OCI-LY1 (cell line): ENCODE results near the gene GFOD2.

Experiments used
- H2AFZ ChIP-seq: fragments of 200-600 bp; sonication (generic), shearing (Covaris generic); 2 replicates; pipeline ENCODE4 v1.6.0; 2014; ENCODE audit warnings: antibody characterized with exemption, mild to moderate bottlenecking, low read length
- H3F3A ChIP-seq: fragments of 200-600 bp; sonication (generic), shearing (Covaris generic); 2 replicates; pipeline ENCODE4 v1.6.0; 2014; ENCODE audit warnings: mild to moderate bottlenecking, antibody characterized with exemption, low read length, moderate library complexity; ENCODE audit not compliant: insufficient read depth
- H3K27ac ChIP-seq: fragments of 200-600 bp; sonication (generic); 2 replicates; pipeline ENCODE4 v1.5.1; 2014; ENCODE audit warnings: low read length, mixed run types, mild to moderate bottlenecking, low read depth; ENCODE audit not compliant: poor library complexity, severe bottlenecking
- H3K27me3 ChIP-seq: fragments of 200-600 bp; sonication (generic); 2 replicates; pipeline ENCODE4 v1.6.0; 2014; ENCODE audit warnings: antibody characterized with exemption, mild to moderate bottlenecking, low read length, moderate library complexity; ENCODE audit not compliant: insufficient read depth
- H3K36me3 ChIP-seq: fragments of 200-600 bp; sonication (generic); 2 replicates; pipeline ENCODE4 v1.6.1; 2014; ENCODE audit warnings: mild to moderate bottlenecking, antibody characterized with exemption, low read length, moderate library complexity, mixed read lengths; ENCODE audit not compliant: insufficient read depth
- H3K4me1 ChIP-seq: fragments of 200-600 bp; sonication (generic); 2 replicates; pipeline ENCODE4 v1.5.1; 2014; ENCODE audit warnings: mild to moderate bottlenecking, low read length, moderate library complexity; ENCODE audit not compliant: insufficient read depth, severe bottlenecking
- H3K4me2 ChIP-seq: fragments of 200-600 bp; sonication (generic), shearing (Covaris generic); 2 replicates; pipeline ENCODE4 v1.6.1; 2014; ENCODE audit warnings: low read length
- H3K4me3 ChIP-seq: fragments of 200-600 bp; sonication (generic); 2 replicates; pipeline ENCODE4 v1.5.1; 2014; ENCODE audit warnings: low read length, low read depth, mild to moderate bottlenecking, mixed read lengths; ENCODE audit not compliant: poor library complexity, severe bottlenecking
- H3K79me2 ChIP-seq: fragments of 200-600 bp; shearing (Covaris generic); 2 replicates; pipeline ENCODE4 v1.6.1; 2016; ENCODE audit warnings: mixed run types, low read length, mixed read lengths; ENCODE audit not compliant: insufficient read depth
- H3K9ac ChIP-seq: fragments of 200-600 bp; sonication (generic), shearing (Covaris generic); 2 replicates; pipeline ENCODE4 v1.6.1; 2014; ENCODE audit warnings: mild to moderate bottlenecking, low read length, mixed read lengths
- H3K9me2 ChIP-seq: fragments of 200-600 bp; sonication (generic), shearing (Covaris generic); 2 replicates; pipeline ENCODE4 v1.6.1; 2014; ENCODE audit warnings: low read depth, mild to moderate bottlenecking, low read length, mixed read lengths
- H3K9me3 ChIP-seq: fragments of 200-600 bp; shearing (Covaris generic); 2 replicates; pipeline ENCODE4 v1.6.1; 2014; ENCODE audit warnings: low read length, mixed read lengths
- H4K20me1 ChIP-seq: fragments of 200-600 bp; sonication (generic), shearing (Covaris generic); 2 replicates; pipeline ENCODE4 v1.6.0; 2016; ENCODE audit warnings: mild to moderate bottlenecking, low read length; ENCODE audit not compliant: insufficient read depth
- EZH2 ChIP-seq: fragments of 200-600 bp; sonication (generic), shearing (Covaris generic); IDR thresholded peaks from 2 replicates; pipeline ENCODE4 v1.8.0; 2017; ENCODE audit warnings: borderline replicate concordance, mixed run types, mild to moderate bottlenecking, antibody characterized with exemption, low read length, moderate library complexity, mixed read lengths
- TF ChIP-seq, protein P1 (sequence below): fragments of 200-600 bp; sonication (generic), shearing (Covaris generic); IDR thresholded peaks from 2 replicates; pipeline ENCODE4 v1.5.1; 2017; ENCODE audit warnings: mild to moderate bottlenecking, antibody characterized with exemption, low read length, moderate library complexity, mixed read lengths

Gene GFOD2

DNA sequence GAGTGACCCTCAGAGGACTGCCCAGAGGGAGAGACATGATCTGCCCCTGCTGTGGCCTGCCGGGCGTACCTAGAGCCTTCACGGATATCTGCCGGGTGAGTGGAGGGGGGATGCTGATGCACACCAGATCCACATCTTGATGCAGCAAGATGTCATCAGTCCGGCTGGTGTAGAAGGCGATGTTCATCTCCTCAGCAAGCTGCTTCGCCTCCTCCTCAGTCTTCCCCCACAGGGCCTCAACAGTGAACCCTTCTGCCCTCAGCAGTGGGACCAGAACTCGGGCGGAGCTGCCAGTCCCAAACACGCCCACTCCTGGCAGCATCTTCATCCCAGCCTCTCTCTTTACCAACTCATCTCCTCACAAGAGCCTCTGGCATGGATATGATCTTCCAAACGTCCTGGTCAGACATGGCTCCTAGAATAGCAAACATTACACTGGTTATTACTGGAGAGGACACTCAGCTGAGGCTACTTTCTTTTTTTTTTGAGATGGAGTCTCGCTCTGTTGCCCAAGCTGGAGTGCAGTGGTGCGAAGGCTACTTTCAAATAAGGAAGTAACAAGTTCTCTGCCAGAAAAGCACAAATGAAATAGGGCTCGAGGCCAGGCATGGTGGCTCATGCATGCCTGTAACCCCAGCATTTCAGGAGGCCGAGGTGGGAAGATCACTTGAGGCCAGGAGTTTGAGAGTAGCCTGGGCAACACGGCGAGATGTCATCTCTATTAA is 33.6 kb downstream of the GFOD2 start:
- no peaks in the 10 kb centered on the region for H3K79me2 ChIP-seq
- TF ChIP-seq EZH2, result no peak
- TF ChIP-seq, protein P1, sequence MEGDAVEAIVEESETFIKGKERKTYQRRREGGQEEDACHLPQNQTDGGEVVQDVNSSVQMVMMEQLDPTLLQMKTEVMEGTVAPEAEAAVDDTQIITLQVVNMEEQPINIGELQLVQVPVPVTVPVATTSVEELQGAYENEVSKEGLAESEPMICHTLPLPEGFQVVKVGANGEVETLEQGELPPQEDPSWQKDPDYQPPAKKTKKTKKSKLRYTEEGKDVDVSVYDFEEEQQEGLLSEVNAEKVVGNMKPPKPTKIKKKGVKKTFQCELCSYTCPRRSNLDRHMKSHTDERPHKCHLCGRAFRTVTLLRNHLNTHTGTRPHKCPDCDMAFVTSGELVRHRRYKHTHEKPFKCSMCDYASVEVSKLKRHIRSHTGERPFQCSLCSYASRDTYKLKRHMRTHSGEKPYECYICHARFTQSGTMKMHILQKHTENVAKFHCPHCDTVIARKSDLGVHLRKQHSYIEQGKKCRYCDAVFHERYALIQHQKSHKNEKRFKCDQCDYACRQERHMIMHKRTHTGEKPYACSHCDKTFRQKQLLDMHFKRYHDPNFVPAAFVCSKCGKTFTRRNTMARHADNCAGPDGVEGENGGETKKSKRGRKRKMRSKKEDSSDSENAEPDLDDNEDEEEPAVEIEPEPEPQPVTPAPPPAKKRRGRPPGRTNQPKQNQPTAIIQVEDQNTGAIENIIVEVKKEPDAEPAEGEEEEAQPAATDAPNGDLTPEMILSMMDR, result no peak
- no peaks in the 10 kb centered on the region for H3F3A ChIP-seq
- H3K27ac ChIP-seq, result peak overlapping the region; percentile 59
- H3K9ac ChIP-seq, result no peak overlapping the region
- H3K36me3 ChIP-seq, result peaks cover 36% of the 10 kb centered on the region; the same call in 1 of the 2 replicates
- H3K9me3 ChIP-seq, result no peaks in the 10 kb centered on the region
- no peak overlapping the region for H3K4me2 ChIP-seq
- no peaks in the 10 kb centered on the region for H3K27me3 ChIP-seq
- H3K4me3 ChIP-seq, result no peak overlapping the region
- H4K20me1 ChIP-seq, result no peaks in the 10 kb centered on the region
- H3K4me1 ChIP-seq, result peaks cover 15% of the 10 kb centered on the region
- no peak overlapping the region for H2AFZ ChIP-seq
- H3K9me2 ChIP-seq, result no peaks in the 10 kb centered on the region

DNA sequence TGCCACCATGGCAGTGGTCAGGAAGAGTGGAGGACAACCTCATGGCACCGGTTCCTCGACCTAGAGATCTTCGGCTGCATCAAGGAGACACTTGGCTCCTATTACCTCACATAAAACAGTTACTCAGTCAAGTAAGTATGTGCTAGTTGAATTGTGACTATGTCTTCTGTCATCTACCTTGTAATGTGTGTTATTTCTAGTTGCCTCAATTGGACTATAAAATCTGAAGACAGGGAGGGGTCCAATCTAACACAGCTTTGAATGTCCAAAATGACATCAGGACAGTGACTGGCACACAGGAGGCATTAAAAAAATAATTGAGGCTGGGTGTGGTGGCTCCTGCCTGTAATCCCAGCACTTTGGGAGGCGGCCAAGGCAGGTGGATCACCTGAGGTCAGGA is 35.3 kb downstream of the GFOD2 start:
- Histone ChIP-seq H3K27ac (no peak overlapping the region), H3K4me1 (peaks cover 15% of the 10 kb centered on the region), H2AFZ (no peak overlapping the region), H3K4me2 (no peak overlapping the region), H3K79me2 (no peaks in the 10 kb centered on the region), H3K9me2 (no peaks in the 10 kb centered on the region), H3F3A (no peaks in the 10 kb centered on the region), H3K36me3 (peaks cover 27% of the 10 kb centered on the region; the same call in 1 of the 2 replicates), H4K20me1 (no peaks in the 10 kb centered on the region), H3K9me3 (no peaks in the 10 kb centered on the region), H3K27me3 (no peaks in the 10 kb centered on the region), H3K4me3 (no peak overlapping the region), H3K9ac (no peak overlapping the region)
- no peak for TF ChIP-seq EZH2
- TF ChIP-seq, protein P1, result no peak

GRCh38 chr16:67679935-67680897 is 38.9 kb downstream of the GFOD2 start:
- Histone ChIP-seq H4K20me1 (no peaks in the 10 kb centered on the region), H3K4me3 (no peak overlapping the region), H3K79me2 (no peaks in the 10 kb centered on the region)

More at GRCh38 chr16:67679935-67680897, 38.9 kb downstream of the GFOD2 start:
- Histone ChIP-seq H3K36me3 (peaks cover 30% of the 10 kb centered on the region; the same call in 1 of the 2 replicates), H3K4me2 (no peak overlapping the region), H3K9me2 (no peaks in the 10 kb centered on the region), H3K9ac (no peak overlapping the region), H2AFZ (no peak overlapping the region), H3K27ac (no peak overlapping the region), H3K27me3 (no peaks in the 10 kb centered on the region), H3K4me1 (peaks cover under 1% of the 10 kb centered on the region), H3K9me3 (no peaks in the 10 kb centered on the region), H3F3A (no peaks in the 10 kb centered on the region)
- TF ChIP-seq, protein P1, result no peak
